Endothelial cell of umbilical vein (primary cell): ENCODE results near the gene PRPH. TPM values are rescaled to one million over a fixed set of nuclear protein-coding genes. Genes with fewer than 3 reads are reported as not detected.

Experiments used
- BruUV-seq: library from RNA; stranded (reverse); fragments of 400-500 nt; replicated peaks from 2 replicates; lab custom pipeline; 2021; lab: Mats Ljungman, UMichigan
- CTCF ChIA-PET: fragments of 300-600, 350-600 bp; sonication (Branson Sonifier 250); formaldehyde crosslinking; loops from one replicate; lab custom pipeline; 2021; ENCODE audit warnings: antibody characterized with exemption, inconsistent platforms; lab: Charles Lee
- POLR2A ChIA-PET: fragments of 300-600, 350-600 bp; sonication (Branson Sonifier 250); formaldehyde crosslinking; loops from one replicate; lab custom pipeline; 2021; ENCODE audit warnings: antibody characterized with exemption, inconsistent platforms; lab: Charles Lee
- DNase-seq: peaks from one replicate; pipeline ENCODE4 v3.0.0-alpha.2; 2011; ENCODE audit warnings: low read depth, low spot score
- FAIRE-seq: peaks from 2 replicates; lab custom pipeline; 2011; peaks lifted over from hg19 to GRCh38; lab: Jason Lieb, UNC
- H2AFZ ChIP-seq: 2 replicates; pipeline ENCODE4 v1.6.0; 2012; ENCODE audit warnings: low read depth, low read length, control low read depth, inconsistent platforms
- H3K27ac ChIP-seq: 2 replicates; pipeline ENCODE4 v1.5.1; 2011; ENCODE audit warnings: low read depth, mild to moderate bottlenecking, control low read depth, low read length, moderate library complexity; ENCODE audit not compliant: insufficient read depth
- H3K27me3 ChIP-seq, 2 experiments: 2 replicates each; pipeline versions ENCODE4 v1.6.0 to v1.6.1; 2011; ENCODE audit warnings: low read length in 2 of 2, mixed read lengths in 1 of 2; ENCODE audit not compliant: control insufficient read depth in 2 of 2, insufficient read depth in 2 of 2
- H3K36me3 ChIP-seq, 2 experiments: 2 replicates in 1 of 2; 3 replicates in 1 of 2; pipeline ENCODE4 v1.5.1; 2011; ENCODE audit warnings: low read length in 2 of 2, mild to moderate bottlenecking in 1 of 2, moderate library complexity in 1 of 2; ENCODE audit not compliant: control insufficient read depth in 2 of 2, insufficient read depth in 2 of 2; ENCODE audit errors: extremely low read depth in 1 of 2
- H3K4me1 ChIP-seq: 3 replicates; pipeline ENCODE4 v1.5.1; 2011; ENCODE audit warnings: mild to moderate bottlenecking, low read length; ENCODE audit not compliant: control insufficient read depth, insufficient read depth; ENCODE audit errors: extremely low read depth
- H3K4me2 ChIP-seq: 2 replicates; pipeline ENCODE4 v1.6.1; 2011; ENCODE audit warnings: low read length, control low read depth, mixed read lengths; ENCODE audit not compliant: insufficient read depth
- H3K4me3 ChIP-seq, 3 experiments: fragments of 200-600 bp in 1 of 3; sonication (generic), shearing (Covaris generic) in 1 of 3; replicated peaks in 1 of 3; 2 replicates each; pipeline ENCODE4 v1.5.1; 2011 to 2016; ENCODE audit warnings: control low read depth in 3 of 3, low read length in 3 of 3, mild to moderate bottlenecking in 2 of 3, inconsistent platforms in 1 of 3, low read depth in 1 of 3, moderate library complexity in 1 of 3; ENCODE audit not compliant: insufficient read depth in 1 of 3
- H3K79me2 ChIP-seq: 2 replicates; pipeline ENCODE4 v1.6.0; 2012; ENCODE audit warnings: low read length, inconsistent platforms; ENCODE audit not compliant: control insufficient read depth, insufficient read depth
- H3K9ac ChIP-seq: replicated peaks from 2 replicates; pipeline ENCODE3; 2011; ENCODE audit warnings: low read length, control low read depth; ENCODE audit not compliant: insufficient read depth; ENCODE audit errors: extremely low read depth
- H3K9me1 ChIP-seq: replicated peaks from 3 replicates; pipeline ENCODE4 v1.6.0; 2011; ENCODE audit warnings: mild to moderate bottlenecking, low read length; ENCODE audit not compliant: control insufficient read depth, insufficient read depth; ENCODE audit errors: extremely low read depth
- H3K9me3 ChIP-seq: replicated peaks from 2 replicates; pipeline ENCODE4 v1.5.1; 2012; ENCODE audit warnings: low read length, inconsistent platforms; ENCODE audit not compliant: control insufficient read depth, insufficient read depth
- H4K20me1 ChIP-seq: replicated peaks from 2 replicates; pipeline ENCODE3; 2011; ENCODE audit warnings: mild to moderate bottlenecking, low read length; ENCODE audit not compliant: control insufficient read depth, insufficient read depth; ENCODE audit errors: extremely low read depth
- EZH2 ChIP-seq: IDR thresholded peaks from 2 replicates; pipeline ENCODE4 v1.6.1; 2012; ENCODE audit warnings: borderline replicate concordance, low read depth, mild to moderate bottlenecking, moderate library complexity, low read length, inconsistent platforms; ENCODE audit not compliant: severe bottlenecking
- FOS ChIP-seq: IDR thresholded peaks from 2 replicates; pipeline ENCODE4 v1.6.1; 2011; ENCODE audit warnings: mild to moderate bottlenecking, low read length, moderate library complexity, borderline replicate concordance; ENCODE audit not compliant: insufficient read depth
- GATA2 ChIP-seq: IDR thresholded peaks from 2 replicates; pipeline ENCODE4 v1.7.0; 2011; ENCODE audit warnings: low read depth, mild to moderate bottlenecking, moderate library complexity, mixed read lengths, low read length; ENCODE audit not compliant: insufficient read length, insufficient read depth
- JUN ChIP-seq: IDR thresholded peaks from 2 replicates; pipeline ENCODE4 v1.6.1; 2011; ENCODE audit warnings: borderline replicate concordance, low read depth; ENCODE audit not compliant: insufficient read length, insufficient read depth
- MYC ChIP-seq: IDR thresholded peaks from one replicate; pipeline ENCODE4 v1.6.1; 2011; ENCODE audit warnings: mild to moderate bottlenecking, low read depth, low read length
- POLR2A ChIP-seq: IDR thresholded peaks from 2 replicates; pipeline ENCODE4 v1.6.1; 2012; ENCODE audit warnings: low read depth, mild to moderate bottlenecking, control low read depth, low read length
- POLR2AphosphoS5 ChIP-seq: IDR thresholded peaks from 2 replicates; pipeline ENCODE4 v1.6.1; 2012; ENCODE audit warnings: low read depth, mild to moderate bottlenecking, control low read depth, low read length, moderate library complexity; ENCODE audit not compliant: insufficient read depth
- dilution Hi-C: fragments of 300-500 bp; cut with MboI; formaldehyde crosslinking; loops from one replicate; pipeline ENCODE4 v1.15.0; 2019; ENCODE audit warnings: low sequenced_read_pairs; ENCODE audit not compliant: extremely low pct_ligation_motif_present
- intact Hi-C: fragments of 100-400 bp; cut with micrococcal nuclease; formaldehyde crosslinking; loops from one replicate; pipeline ENCODE4 v1.10.0; 2022
- polyA plus RNA-seq, 4 experiments: library from polyadenylated mRNA; depleted of rRNA in 3 of 4; stranded (reverse) in 3 of 4; unstranded in 1 of 4; fragments of >200 nt; gene quantifications; 2 replicates each; pipeline versions ENCODE4 v1.2.1 to v1.2.3, GENCODE V29; 2011 to 2012; ENCODE audit warnings: missing spikeins in 1 of 4
- total RNA-seq: library from RNA; stranded (reverse); gene quantifications from 2 replicates; pipeline ENCODE4 v1.2.3, GENCODE V29; 2021
- TF ChIP-seq, protein P1 (sequence below), 2 donors: IDR thresholded peaks; 1 replicate in 1 of 2; 2 replicates in 1 of 2; pipeline ENCODE4 v1.5.1; 2011; ENCODE audit warnings: low read length in 2 of 2, mild to moderate bottlenecking in 2 of 2, moderate library complexity in 2 of 2, control low read depth in 1 of 2, inconsistent platforms in 1 of 2, low read depth in 1 of 2; ENCODE audit not compliant: insufficient read depth in 1 of 2; ENCODE audit errors: extremely low read depth in 1 of 2
- TF ChIP-seq, protein P2 (sequence below): IDR thresholded peaks from 2 replicates; pipeline ENCODE4 v1.6.1; 2011; ENCODE audit not compliant: insufficient read depth, insufficient read length

PRPH gene
- total and polyA plus RNA-seq, 2 donors (not counting 3 experiments of a cell fraction or from before 2014, with no cell fraction given) = not detected

DNA sequence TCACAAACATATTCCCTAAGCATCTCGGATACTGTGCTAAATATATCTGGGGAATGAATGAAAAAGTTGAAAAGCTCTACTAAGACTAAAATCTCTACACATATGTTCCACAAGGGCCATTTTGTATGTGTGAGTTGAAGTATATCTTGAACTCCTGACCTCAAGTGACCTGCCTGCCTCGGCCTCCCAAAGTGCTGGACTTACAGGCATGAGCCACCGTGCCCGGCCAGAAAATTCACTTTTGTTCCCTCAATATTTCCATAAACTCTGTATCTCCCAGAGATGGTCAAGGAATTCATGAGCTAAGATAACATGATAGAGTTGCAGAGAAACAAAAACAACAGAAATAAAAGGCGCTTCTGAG lies 31.6 kb upstream of the PRPH start:
- BruUV-seq = no TSS peak
- peak overlapping the region in 1 of 3 experiments; percentile 13 for H3K4me3 ChIP-seq
- no peaks in the 10 kb centered on the region for H4K20me1 ChIP-seq
- H3K79me2 ChIP-seq = peaks cover 51% of the 10 kb centered on the region
- H3K36me3 ChIP-seq = no peaks in the 10 kb centered on the region
- no peaks in the 10 kb centered on the region for H3K27me3 ChIP-seq
- peak overlapping the region; percentile 89 for H3K4me2 ChIP-seq
- no peak overlapping the region for H2AFZ ChIP-seq
- peaks cover 39% of the 10 kb centered on the region for H3K4me1 ChIP-seq
- intact Hi-C loops = no loop called here
- POLR2A ChIA-PET = interaction anchor here (1.1 kb wide), 1 partner anchor 74 kb away, joined by 4 read pairs; no protein-coding TSS in a partner anchor
- no peaks in the 10 kb centered on the region for H3K9me3 ChIP-seq
- DNase-seq (peak; percentile 13), FAIRE-seq (no peak)
- no peak overlapping the region for H3K27ac ChIP-seq
- H3K9me1 ChIP-seq = no peaks in the 10 kb centered on the region
- CTCF ChIA-PET = interaction anchor here (0.7 to 2.0 kb wide), 8 partner anchors 15 to 201 kb away, joined by 3 to 6 read pairs (median 4); no protein-coding TSS in a partner anchor
- no peak overlapping the region for H3K9ac ChIP-seq
- TF ChIP-seq, protein P1, sequence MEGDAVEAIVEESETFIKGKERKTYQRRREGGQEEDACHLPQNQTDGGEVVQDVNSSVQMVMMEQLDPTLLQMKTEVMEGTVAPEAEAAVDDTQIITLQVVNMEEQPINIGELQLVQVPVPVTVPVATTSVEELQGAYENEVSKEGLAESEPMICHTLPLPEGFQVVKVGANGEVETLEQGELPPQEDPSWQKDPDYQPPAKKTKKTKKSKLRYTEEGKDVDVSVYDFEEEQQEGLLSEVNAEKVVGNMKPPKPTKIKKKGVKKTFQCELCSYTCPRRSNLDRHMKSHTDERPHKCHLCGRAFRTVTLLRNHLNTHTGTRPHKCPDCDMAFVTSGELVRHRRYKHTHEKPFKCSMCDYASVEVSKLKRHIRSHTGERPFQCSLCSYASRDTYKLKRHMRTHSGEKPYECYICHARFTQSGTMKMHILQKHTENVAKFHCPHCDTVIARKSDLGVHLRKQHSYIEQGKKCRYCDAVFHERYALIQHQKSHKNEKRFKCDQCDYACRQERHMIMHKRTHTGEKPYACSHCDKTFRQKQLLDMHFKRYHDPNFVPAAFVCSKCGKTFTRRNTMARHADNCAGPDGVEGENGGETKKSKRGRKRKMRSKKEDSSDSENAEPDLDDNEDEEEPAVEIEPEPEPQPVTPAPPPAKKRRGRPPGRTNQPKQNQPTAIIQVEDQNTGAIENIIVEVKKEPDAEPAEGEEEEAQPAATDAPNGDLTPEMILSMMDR (IDR thresholded peaks at IDR 0.05; ENCODE audit: extremely low read depth in 1 of 2, insufficient read depth in 1 of 2, low read depth in 1 of 2, low read length in 2 of 2) = no peak
- TF ChIP-seq, protein P2, sequence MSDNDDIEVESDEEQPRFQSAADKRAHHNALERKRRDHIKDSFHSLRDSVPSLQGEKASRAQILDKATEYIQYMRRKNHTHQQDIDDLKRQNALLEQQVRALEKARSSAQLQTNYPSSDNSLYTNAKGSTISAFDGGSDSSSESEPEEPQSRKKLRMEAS = no peak
- TF ChIP-seq POLR2AphosphoS5 (no peak), FOS (no peak), JUN (no peak), EZH2 (no peak), MYC (no peak), POLR2A (no peak), GATA2 (no peak)
- dilution Hi-C loops = no loop called here
